OCI-M2 (cell line): ENCODE results near the gene RELN.
"Not testable (repeated sequence)": the region's sequence is repeated elsewhere in the genome, so short reads cannot be mapped to it uniquely, and the experiment has no call there.

Experiments
- DNase-seq: peaks from one replicate; lab custom pipeline; 2025; ENCODE audit not compliant: unreplicated experiment; lab: John Stamatoyannopoulos, UW

RELN gene

DNA sequence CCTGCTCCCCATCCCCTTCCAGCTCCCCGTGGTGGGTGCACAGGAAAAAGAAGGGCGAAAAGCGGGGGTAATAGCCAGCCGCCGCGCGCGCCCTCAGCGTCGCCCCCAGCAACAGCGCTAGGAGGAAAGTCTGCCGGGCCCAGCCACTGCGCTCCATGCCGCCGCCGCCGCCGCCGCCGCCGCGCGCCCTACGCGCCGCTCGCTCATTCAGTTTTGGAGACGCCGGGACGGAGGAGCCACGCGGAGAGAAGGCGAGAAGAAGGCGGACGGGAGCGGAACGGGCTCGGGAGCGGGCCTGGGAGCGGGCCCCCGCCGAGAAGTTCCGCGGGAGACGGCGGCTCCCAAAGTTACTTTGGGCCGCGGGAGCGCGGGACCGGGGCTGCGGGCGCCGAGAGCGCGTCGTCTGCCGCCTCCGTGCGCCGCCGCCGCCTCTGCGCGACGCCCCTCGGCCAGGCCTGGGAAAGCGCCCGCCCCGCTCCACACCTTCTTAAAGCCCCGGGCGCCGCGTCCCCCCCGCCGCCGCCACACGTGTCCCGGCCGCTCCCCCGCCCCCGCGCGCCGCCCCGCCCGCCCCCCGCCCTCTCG is at the start of gene RELN:
Gene RELN (minus strand): TSS at position 459 of the 585 bp plus-strand sequence. CDS start 302 bp downstream, at position 157.
- DNase-seq = no peak

DNA sequence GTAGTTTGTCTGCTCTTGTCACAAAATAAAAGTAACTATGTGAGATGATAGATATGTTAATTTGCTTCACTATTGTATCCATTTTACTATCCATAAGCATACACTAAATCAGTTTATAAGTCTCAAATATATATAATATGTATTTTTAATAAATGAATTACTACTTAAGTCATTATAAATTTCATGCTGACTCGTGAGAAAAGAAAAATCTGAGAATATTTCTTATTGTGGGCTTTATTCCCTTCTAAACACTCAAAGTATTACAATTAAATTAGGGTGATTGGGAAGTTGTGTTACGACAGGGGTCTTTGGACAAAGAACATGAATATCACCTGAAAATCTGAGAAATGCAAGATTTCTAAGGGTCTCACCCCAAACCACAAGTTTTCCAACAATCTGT is 48.7 kb upstream of the RELN start:
- DNase-seq = no peak

DNA sequence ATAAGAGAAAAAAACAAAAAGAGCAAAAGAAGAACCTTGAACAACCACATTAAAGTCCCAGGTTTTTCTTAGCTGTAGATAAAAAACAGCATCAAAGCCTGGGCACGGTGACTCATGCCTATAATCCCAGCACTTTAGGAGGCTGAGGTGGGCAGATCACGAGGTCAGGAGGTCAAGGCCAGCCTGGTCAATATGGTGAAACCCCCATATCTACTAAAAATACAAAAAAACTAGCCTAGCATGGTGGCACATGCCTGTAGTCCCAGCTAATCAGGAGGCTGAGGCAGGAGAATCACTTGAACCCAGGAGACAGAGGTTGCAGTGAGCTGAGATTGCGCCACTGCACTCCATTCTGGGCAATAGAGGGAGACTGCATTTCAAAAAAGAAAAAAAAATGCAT is 47.4 kb upstream of the RELN start:
- not testable (repeated sequence) for DNase-seq

DNA sequence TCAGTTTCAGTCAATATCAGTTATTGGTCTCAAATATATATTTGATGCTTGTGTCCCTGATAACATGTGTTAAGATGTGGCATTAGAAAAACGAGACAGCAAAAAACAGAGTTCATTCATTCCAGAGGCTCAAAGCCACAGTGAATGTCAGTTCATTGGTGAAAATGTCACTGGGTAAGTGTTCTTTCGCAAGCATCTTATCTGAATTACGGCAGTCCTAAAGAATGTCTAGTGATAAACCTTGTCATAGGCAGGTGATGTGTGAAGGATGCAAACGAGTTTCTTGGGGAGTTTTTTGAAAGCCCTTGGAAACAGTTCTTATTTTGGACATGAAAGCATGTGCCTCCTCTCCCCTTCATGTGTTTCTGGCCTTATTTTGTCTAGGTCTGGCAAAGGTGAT is 45.9 kb upstream of the RELN start:
- DNase-seq = no peak

DNA sequence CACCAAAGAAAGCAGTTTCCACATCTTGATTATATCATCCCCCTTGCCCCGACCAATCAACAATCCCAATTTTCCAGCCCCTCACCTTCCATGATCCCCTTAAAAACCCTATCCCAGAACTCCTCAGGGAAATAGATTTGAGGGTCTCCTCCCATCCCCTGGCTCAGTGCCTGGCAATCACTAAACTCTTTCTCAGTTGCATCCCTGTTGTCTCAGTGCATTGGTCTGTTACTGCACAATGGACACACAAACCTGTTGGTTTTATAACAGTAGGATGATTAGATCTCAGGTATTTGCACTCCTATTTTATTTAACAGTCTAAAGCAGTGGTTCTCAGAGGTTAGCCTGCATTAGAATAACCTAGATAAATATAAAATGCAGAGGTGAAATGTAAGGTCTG is 45.2 kb upstream of the RELN start:
- no peak for DNase-seq

DNA sequence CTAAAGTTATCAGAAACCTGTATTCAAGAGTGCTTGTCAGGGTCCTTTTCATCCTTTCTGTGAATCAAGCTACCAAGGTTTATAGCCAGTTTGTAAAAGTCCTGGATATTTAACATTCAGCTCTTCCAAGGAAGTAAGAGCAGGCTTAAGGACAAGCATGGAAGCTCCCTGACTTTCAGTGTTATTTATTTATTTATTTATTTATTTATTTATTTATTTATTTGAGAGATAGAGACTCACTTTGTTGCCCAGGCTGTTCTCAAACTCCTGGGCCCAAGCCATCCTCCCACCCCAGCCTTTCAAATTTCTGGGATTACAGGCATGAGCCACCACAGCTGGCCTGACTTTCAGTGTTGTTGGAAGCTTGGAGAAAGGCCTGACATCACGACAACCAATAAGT is 44.4 kb upstream of the RELN start:
- no peak for DNase-seq

DNA sequence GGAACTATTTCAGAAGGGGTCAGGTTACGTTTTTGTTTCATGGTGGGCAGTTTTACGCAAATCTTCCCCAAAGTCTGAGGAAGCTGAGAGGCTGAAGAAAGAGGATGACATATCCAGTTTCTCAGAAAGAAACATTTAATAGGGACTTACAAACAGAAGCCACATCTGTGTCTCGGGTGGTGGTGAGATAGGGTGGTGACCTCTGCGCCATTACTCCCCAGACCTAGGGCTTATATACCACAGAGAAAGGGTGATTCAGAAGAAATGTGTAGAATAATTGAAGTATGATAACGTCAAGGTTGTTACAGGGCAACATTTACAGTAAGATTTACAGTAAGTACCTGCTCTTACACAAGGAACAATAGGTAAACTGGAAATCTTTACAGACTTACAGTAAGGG is 43.0 kb upstream of the RELN start:
- no peak for DNase-seq

DNA sequence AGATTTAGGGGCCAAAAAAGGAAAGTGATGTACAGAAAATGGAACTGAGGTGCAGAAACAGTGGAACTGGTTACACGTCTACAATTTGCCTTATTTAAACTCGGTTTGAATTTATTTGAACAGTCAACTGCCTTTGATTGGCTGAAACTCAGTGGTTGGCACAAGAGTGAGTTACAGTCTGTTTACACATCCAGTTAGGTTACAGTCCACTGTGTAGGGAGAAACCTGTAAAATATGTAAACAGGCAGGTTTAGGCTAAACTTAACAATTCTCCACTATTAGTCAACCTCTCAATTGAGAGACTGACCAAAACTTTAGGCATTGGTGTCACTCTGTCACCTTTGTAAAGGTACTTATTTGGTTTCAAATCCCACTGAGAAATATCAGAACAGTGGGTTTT is 40.3 kb upstream of the RELN start:
- DNase-seq = no peak

DNA sequence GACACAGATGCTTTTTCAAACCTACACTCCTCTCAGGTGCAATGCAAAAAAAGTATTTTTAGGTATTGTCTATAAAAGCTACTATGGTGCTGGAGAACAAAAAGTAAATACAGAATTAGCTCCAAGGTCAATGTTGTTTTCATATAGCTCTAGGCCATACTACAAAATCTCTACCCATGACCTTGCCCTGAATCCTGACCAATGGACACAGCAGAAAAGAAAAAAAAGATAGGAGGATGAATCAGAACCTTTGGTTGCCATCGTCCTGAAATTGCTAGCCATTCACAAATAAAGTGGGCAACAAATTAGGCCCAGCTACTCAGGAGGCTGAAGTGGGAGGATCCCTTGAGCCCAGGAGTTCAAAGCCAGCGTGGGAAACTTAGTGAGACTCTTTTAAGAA is 35.2 kb upstream of the RELN start:
- DNase-seq = no peak

DNA sequence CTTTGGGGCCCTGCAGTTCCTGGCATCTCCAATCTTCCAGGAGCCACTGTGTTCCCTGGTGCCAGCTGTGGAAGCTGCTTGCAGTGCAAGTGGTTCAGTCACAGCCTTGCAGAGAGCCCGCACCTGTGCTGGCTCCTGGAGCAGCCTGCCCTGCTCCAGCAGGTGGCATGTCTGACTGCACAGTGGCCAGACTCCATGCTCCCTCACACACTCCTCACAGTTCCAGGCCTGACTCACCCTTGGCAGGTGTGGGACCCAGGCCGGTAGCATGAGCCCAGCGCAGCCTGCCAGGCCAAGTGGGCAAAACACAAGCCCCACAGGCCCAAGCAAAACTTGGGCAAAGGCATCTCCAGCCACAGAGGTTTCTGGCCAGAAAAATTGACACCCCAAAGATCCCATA is 33.6 kb upstream of the RELN start:
- no peak for DNase-seq

DNA sequence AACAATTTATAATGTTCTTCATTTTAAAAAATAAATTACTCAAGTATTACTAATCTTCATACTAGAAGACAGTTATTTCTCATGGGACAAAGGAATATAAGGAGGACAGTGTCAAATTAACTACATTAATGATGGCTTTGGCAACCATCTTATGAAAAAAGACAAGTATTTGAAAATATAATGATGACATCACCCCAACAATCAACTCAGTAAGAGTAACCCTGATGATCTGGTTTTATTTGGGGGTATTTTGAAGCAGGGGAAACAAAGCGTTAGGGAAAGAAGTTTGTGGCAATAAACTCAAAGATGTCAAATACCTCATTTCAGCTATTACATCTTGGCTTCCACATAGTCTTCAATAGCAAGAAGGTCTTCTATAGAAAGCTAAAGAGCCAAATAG is 29.0 kb upstream of the RELN start:
- no peak for DNase-seq

DNA sequence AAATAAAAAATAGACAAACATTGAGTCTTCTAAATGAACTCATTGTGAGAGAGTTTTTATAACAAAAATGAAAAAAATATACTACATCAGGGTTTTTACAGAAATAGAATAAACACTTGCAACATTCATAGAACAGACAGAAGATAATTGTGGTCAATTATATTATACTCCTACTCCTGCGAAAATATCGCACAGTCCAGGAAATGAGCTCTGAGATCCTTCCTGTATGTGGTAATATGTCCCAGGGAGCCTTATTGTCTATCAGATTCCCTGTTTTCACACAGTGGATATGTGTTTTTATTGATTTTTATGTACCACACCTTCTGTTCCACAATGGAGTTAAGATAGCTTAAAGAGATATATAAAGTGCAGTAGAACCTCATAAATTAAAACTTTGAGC is 27.5 kb upstream of the RELN start:
- no peak for DNase-seq

DNA sequence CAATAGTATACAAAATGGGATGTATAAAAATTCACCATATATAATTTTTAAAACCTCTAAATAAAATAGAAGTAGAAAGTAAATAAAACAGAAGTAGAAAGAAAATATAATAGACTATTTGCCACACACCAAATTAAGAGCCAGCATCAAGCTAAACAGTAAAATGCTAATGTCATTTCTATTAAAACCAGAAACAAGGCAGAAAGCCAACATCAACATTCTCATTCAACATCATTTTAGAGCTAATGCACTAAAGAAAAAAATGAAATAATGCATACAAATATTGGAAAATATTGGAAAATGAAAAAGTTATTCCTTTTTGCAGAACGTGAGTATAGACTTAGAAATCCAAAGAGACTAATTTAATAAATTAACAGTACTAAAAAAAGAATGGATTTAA is 23.4 kb upstream of the RELN start:
- DNase-seq = no peak

DNA sequence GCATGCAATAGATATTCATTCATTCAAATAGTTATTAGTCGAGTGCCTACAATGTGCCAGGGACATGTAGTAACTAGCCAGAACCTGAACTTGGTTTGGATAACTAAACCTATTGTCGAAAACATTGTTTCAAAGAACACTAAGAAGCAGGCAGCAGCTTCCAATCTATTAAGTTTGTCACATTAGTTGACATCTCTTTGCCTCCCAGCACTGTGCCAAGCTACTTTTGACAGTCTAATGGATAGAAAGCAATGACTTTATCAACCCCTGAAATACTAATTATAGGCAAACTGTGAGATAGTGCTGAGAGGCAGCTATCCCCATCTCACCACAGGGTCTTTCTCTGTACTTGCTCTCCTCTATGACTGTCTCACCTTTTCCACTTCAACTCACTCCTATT is 22.4 kb upstream of the RELN start:
- DNase-seq = no peak

DNA sequence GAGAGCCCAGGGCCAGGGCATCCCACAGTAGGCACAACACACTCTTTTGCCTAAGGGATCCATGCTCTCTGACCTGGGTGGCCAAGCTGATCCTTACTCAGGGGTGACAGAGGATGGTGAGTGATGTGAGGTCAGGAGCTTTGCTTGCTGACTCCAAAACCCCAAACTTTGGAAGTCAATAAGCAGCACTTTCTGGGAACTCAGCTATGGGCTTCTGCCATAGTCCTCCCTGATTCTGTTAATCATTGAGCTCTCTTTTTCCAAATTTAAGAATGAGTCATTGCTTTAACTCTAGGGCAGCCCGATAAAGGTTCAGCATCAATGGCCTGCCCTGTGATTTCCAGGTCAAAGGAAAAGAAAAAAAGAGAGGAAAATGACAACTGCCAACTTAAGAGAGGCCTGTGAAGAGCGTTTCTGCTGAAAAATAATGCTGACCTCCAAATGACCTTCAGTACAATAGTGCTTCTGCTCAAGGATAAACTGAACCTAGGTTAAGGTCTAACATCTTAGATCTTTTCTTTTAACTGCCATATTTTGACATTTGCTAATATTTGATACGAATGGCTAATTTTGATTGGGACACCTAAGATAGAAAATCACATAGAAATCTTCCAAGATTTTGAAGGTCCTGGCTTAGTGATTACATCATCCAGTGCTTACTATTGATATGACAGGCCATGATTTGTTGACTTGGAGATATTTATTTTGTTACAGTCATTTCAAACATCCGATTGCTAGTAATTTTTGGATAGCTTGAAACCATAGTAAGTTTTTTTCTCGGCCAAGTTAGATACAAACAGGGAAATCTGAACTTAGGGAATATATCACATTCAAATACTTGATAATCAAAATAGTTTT is 20.8 kb upstream of the RELN start:
- no peak for DNase-seq

DNA sequence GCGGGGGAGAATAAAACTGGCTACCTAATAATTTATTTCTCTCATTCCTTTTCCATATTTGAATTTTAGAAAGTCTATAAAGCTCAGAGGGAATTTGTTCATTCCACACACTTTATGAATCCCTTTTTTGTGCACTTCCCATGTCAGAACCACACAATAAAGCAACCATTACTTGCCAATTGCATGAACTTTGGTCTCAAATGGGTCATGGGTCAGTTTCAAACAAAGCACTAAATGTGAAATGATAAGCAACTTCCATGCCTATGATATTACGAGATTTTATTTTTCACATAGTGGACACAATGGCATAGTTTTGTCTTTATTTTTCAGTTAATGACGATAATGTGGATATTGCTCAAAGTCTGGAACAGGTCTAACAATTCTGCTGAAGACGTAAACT is 18.6 kb upstream of the RELN start:
- DNase-seq = no peak

DNA sequence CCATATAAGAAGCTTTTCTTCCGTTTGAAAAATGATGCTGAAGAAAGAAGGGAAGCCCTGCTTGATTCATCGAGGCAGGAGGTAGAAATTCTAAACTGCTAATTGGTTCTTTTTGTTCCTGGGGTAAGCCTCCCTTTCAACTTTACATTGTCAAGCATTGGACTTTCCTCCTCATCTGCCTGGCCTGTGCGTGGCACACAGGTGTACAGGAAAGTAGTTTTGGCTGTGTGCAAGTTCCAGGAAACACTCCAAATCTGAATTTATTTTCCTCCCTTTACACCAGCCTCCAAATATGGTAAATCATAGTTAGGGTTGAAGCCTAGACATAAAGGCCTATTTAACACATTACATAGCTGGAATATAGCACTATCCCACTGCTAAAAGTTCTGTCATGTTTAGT is 18.2 kb upstream of the RELN start:
- DNase-seq = no peak

DNA sequence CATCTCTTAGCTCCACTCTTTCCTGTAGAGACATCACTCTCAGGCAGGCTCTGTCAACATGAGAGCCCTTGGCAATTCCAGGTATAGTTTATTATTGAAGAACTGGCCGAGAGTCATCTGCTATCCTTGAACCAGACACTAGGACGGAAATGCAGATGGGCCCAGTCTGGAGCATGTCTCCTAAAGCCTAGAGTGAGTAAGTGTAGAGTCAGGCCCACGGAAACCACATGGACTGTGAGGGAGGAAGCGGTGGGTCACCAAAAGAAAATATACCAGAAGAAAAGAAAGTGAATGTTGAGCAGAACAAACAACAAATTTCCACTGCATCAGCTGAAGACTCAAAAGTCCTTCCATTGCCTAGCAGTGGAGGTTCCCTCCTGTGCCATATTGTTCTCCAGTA is 15.7 kb upstream of the RELN start:
- DNase-seq = no peak

DNA sequence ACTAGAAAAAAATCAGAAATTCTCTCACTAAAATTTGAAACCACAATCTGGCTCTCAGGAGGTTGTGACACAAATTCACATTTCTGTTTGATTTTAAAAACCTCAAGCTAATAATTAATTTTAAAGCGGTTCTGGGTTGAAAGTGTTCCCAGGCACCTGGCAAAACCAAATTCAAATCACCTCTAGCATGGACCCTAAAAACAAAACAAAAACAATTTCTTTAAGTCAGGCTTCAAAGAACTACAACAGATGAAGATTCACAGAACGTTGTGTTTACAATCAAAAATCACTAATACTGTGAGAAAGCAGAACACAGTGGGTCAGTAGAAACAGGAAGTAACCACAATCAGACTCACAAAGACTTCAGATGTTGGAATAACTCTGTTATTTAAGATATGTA is 7.2 kb upstream of the RELN start:
- DNase-seq = no peak

DNA sequence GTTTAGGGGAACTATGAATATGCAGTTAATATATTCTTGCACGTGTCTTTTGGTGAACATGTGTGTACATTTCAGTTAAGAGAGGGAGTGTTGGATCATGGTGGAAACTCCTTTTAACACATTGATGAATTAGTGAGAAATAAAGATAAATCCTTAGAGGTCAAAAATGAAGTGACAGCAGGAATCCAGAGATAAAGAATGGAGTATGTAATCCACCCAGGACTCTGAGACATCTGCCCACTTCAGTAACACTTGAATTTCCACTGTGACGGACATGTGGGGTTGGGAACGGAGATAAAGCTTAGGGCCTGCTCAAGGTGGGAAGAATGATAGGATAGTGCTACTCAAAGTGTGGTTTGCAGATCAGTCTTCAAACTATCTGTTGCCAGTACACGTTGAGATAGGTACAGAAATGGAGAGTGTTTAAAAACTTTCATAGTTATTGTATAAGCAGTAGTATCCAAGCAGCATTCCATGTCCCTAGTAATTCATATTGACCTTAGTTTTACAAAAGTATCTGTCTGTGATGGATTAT is 6.6 kb upstream of the RELN start:
- DNase-seq = peak; percentile 53

DNA sequence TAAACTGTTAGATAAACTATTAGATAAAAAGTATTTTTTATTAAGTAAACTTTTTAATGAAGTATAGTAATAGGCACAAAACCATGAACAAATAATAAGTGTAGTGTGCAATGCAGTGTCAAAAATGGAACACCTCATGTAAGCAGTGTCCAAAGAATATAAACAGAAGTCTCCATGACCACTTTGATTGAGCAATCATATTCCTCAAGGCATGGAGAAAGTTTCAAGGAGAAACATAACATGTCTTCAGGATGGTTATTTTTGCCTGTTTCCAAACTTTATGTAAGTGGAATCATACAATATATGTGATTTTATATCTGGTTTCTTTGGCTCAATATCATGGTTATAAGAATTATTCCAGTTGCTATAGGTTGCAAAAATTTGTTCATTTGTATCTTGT is 6.1 kb upstream of the RELN start:
- DNase-seq = no peak

DNA sequence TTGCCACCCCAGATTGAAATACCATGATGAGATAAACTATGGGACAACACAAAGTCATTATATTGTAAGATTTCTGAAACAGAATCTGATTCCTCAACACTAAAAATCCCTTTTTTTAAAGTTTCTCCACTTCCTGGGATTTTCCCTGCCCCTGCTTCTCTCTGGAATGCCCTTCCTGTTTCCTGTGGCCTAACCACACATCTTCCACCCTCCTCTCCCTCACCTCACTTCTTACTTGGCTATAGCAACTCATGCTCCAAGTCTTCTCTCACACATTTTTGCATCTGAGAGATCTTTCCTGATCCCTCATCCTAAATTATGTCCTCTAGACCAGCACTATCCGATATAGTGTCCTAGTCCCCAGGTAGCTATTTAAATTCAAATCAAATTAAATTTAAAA is 4.1 kb upstream of the RELN start:
- DNase-seq = no peak

DNA sequence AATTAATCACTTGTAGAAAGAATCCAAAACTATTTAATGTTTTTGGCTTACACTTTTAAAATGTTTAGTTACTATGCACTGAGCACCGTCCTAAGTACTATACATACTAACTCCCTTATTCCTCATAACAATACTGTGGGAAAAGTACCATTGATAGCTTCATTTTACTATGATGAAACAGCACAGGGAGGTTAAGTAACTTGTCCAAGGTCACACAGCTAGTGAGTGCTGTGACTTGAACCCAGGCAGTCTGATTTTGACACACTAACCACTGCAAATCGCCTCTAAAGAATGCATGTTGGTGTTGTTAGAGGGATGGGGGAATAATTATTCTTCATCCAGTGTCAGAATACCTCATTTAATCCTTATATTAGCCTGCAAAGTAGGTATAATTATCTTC is 1.9 kb upstream of the RELN start:
- DNase-seq = no peak
